ENCODE data around the gene RSPO4.
A peak's percentile ranks its signal among the peaks of the same experiment; 100 is the strongest.

Gene RSPO4

DNA sequence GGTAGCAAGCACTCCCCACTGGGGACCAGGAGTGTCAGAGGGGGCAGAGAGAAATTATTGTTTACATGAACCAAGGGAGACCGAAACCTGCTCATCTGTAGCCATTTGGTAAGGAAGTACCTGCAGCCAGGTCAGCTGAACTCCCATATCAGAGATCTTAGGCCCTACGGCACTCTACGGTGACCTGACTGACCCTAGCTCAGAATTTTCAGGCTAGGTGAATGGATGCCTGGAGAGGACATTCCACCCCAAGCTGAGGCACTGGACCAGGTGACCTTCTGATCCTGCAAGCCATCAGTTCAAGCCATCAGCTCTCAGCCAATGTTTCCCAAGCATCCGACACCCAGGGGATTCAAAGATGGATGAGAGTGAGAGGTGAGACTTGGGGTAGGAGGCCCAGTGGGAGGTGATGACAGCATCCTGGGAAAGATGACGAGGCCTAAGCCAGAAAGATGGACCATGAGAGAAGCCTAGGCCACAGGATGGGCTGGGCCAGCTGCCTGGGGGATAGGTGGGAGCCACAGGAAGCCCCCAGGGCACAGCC is 88.7 kb downstream of the RSPO4 start:
- no peak overlapping the region for H3K27ac Mint-ChIP-seq
- peaks cover 11% of the 10 kb centered on the region for H3K27me3 Mint-ChIP-seq (ENCODE audit: low read depth, poor library complexity)
- no peaks in the 10 kb centered on the region for H3K9me3 Mint-ChIP-seq
- no peak for DNase-seq
- no peaks in the 10 kb centered on the region for H3K36me3 Mint-ChIP-seq (ENCODE audit: low read depth)
- H3K4me1 Mint-ChIP-seq: peaks cover 76% of the 10 kb centered on the region
- TF ChIP-seq, protein P1, sequence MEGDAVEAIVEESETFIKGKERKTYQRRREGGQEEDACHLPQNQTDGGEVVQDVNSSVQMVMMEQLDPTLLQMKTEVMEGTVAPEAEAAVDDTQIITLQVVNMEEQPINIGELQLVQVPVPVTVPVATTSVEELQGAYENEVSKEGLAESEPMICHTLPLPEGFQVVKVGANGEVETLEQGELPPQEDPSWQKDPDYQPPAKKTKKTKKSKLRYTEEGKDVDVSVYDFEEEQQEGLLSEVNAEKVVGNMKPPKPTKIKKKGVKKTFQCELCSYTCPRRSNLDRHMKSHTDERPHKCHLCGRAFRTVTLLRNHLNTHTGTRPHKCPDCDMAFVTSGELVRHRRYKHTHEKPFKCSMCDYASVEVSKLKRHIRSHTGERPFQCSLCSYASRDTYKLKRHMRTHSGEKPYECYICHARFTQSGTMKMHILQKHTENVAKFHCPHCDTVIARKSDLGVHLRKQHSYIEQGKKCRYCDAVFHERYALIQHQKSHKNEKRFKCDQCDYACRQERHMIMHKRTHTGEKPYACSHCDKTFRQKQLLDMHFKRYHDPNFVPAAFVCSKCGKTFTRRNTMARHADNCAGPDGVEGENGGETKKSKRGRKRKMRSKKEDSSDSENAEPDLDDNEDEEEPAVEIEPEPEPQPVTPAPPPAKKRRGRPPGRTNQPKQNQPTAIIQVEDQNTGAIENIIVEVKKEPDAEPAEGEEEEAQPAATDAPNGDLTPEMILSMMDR (IDR thresholded peaks at IDR 0.05): no peak
- no peak overlapping the region for H3K4me3 Mint-ChIP-seq

DNA sequence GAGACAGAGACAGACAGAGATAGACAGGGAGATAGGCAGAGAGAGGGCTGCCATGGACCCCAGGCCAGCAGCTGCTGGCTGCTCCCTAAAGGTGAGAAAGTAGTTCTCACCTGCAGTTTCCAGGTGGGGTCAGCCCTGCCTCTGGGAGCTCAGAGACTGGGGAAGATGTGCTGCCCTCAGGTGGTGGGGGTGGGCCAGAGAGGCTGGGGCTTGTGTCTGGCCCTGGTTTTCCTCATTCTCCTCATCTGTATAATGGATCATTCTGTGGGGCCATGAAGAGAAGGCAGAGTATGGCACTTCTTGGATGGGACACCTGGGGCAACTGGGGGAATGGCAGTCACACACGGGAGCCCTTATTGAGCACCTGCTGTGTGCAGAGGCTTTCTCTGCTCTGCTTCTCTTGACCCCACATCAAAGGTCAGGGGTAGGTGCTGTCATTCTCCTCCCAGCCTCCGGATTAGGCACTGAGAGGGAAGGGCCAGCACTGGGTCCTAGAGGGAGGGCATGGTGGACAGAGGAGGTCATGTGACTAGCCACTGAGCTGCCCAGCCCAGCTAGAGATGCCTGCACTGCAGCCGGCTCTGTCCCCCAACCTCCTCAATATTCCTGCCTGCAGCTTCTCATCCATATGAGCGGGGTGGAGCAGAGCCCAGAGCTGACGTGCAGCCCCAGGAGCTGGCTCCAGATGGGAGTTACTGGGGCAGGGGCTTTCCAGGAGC is 90.1 kb downstream of the RSPO4 start:
- Mint-ChIP-seq H3K9me3 (no peaks in the 10 kb centered on the region), H3K27me3 (ENCODE audit: low read depth, poor library complexity) (peaks cover 7% of the 10 kb centered on the region), H3K27ac (no peak overlapping the region), H3K4me3 (no peak overlapping the region), H3K4me1 (peaks cover 63% of the 10 kb centered on the region), H3K36me3 (ENCODE audit: low read depth) (no peaks in the 10 kb centered on the region)
- no peak for DNase-seq
- TF ChIP-seq, protein P1 (IDR thresholded peaks at IDR 0.05): no peak

DNA sequence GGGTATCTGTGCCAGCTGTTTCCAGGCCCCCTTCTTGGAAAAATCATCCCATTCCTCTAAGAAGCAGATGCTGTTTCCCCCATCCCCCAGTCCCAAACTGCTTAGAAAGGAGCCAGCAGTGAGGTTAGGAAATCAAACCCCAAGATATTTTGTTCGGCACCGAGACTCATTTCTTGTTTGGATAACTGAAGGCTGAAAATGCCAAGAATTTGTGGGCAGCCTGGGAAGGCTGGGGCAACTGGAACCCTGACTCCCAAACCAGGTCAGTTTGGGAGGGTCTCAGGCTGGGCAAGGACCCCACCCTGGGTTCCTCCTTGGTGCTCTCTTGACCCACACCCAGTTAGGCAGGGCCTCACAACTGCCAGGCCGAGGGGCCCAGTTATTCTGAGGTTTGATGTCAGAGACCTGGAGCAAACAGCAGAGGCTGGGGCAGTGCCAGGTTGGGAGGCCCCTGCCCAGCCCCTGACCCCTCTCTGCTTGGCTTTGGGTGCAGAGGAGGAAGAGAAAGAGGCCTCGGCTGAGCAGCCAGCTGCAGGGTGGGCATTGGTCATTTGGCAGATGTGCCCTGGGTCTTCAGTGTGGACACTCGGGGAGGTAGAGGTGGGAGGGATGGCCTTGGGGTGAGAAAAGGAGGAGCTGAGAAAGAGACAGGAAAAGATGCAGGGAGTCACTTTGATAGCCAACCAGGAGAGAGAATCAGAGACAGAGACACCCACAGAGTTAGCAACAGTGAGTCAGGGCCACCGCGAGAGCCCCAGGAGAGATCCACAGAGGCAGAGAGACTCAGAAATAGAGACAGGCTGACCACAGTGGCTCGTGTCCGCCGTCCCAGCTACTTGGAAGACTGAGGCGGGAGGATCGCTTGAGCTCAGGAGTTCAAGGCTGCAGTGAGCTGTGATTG is 91.0 kb downstream of the RSPO4 start:
- TF ChIP-seq, protein P1 (IDR thresholded peaks at IDR 0.05): no peak
- Mint-ChIP-seq H3K4me3 (no peak overlapping the region), H3K9me3 (no peaks in the 10 kb centered on the region), H3K27ac (peak overlapping the region; percentile 96), H3K4me1 (peaks cover 62% of the 10 kb centered on the region), H3K36me3 (ENCODE audit: low read depth) (no peaks in the 10 kb centered on the region), H3K27me3 (ENCODE audit: low read depth, poor library complexity) (peaks cover 7% of the 10 kb centered on the region)
- DNase-seq: no peak

DNA sequence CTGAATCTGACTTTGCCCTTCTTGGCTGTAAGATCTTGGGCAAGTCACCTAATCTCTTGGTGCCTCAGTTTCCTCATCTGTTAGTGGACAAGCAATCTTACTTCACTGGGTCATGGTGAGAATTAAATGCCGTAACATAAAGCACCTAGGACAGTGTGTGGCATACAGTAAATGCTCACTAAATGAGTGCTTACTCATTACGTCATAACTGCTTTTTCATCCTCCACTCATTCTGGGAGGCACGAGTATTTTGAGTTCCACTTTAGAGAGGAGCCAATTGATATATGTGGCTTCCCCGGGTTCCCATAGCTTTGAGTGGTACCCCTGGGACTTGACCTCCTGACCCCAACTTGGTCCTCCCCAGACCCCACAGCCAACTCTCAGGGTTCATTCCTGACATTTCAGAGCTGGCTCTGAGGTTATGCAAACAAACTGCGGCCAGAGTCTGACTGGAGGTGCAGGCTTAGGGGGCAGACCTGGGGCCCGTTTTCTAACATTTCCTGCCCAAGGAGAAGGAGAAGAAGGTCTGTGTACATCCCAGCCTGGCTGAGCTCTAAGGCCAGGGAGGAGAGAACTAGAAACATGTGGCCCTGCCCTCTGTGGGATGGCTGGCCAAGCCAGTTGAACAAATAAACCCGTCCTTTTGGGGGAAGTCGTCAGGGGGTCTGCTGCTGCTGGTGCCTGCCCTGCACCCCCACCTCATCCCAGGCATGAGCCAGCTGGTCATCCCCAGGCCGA is 91.8 kb downstream of the RSPO4 start:
- Mint-ChIP-seq H3K9me3 (no peaks in the 10 kb centered on the region), H3K4me3 (peak overlapping the region; percentile 31), H3K27ac (peak overlapping the region; percentile 96), H3K4me1 (peaks cover 53% of the 10 kb centered on the region), H3K36me3 (ENCODE audit: low read depth) (no peaks in the 10 kb centered on the region), H3K27me3 (ENCODE audit: low read depth, poor library complexity) (peaks cover 7% of the 10 kb centered on the region)
- TF ChIP-seq, protein P1 (IDR thresholded peaks at IDR 0.05): no peak
- DNase-seq: peak; percentile 83

DNA sequence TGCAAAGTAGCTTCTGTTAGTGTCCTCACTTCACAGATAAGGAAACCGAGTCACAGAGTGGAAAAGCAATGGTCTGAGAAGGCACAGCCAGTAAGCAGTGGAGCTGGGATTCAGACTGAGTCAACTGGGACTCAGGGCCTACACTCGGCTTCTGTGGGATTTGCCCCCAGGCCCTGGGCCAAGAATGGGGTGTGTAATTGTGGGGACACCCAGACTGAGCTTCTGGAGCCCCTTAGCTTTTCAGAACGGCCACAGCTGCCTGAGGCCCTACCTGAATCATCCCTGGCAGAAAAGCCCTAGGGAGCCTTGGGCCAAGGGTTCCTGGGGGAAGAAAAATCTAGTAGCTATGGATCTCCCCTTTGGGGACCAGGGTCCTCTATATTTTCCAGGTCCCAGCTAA is 92.5 kb downstream of the RSPO4 start:
- H3K9me3 Mint-ChIP-seq: no peaks in the 10 kb centered on the region
- TF ChIP-seq, protein P1 (IDR thresholded peaks at IDR 0.05): no peak
- H3K27ac Mint-ChIP-seq: no peak overlapping the region
- no peaks in the 10 kb centered on the region for H3K36me3 Mint-ChIP-seq (ENCODE audit: low read depth)
- no peak for DNase-seq
- H3K27me3 Mint-ChIP-seq (ENCODE audit: low read depth, poor library complexity): peaks cover 7% of the 10 kb centered on the region
- peaks cover 47% of the 10 kb centered on the region for H3K4me1 Mint-ChIP-seq
- H3K4me3 Mint-ChIP-seq: no peak overlapping the region

Data from nephron progenitor cell (in vitro differentiated cells).